GM08714 (cell line): ENCODE data around the gene RPP25L.
A peak's percentile ranks its signal among the peaks of the same experiment; 100 is the strongest.
"Not testable (repeated sequence)": the region's sequence is repeated elsewhere in the genome, so short reads cannot be mapped to it uniquely, and the experiment has no call there.

Experiments
- H3K4me3 ChIP-seq: fragments of 200-500 bp; sonication (Bioruptor generic); 2 replicates; pipeline ENCODE4 v1.5.1; 2014; ENCODE audit warnings: mild to moderate bottlenecking, low read length, inconsistent platforms
- ZNF274 ChIP-seq: IDR thresholded peaks from 2 replicates; pipeline ENCODE4 v1.6.1; 2012; ENCODE audit warnings: mild to moderate bottlenecking, low read depth, low read length

RPP25L gene

DNA sequence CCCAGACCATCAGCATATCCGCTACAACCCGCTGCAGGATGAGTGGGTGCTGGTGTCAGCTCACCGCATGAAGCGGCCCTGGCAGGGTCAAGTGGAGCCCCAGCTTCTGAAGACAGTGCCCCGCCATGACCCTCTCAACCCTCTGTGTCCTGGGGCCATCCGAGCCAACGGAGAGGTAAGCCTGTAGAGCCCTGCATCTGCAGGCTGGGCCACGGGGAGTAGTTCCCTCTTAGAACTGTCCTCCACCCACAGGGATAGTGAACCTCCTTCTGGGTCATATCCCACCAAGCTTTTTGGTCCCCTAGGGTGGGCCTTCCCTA is 35.1 kb upstream of the RPP25L start:
- H3K4me3 ChIP-seq, result peak overlapping the region; percentile 68
- no peak for TF ChIP-seq ZNF274

- no peak for TF ChIP-seq ZNF274
Observed at GRCh38 chr9:34646211-34647083, 34.5 kb upstream of the RPP25L start, which contains the start of gene GALT. Gene GALT (plus strand): TSS chr9:34646675. CDS start chr9:34646705, 30 bp downstream.

DNA sequence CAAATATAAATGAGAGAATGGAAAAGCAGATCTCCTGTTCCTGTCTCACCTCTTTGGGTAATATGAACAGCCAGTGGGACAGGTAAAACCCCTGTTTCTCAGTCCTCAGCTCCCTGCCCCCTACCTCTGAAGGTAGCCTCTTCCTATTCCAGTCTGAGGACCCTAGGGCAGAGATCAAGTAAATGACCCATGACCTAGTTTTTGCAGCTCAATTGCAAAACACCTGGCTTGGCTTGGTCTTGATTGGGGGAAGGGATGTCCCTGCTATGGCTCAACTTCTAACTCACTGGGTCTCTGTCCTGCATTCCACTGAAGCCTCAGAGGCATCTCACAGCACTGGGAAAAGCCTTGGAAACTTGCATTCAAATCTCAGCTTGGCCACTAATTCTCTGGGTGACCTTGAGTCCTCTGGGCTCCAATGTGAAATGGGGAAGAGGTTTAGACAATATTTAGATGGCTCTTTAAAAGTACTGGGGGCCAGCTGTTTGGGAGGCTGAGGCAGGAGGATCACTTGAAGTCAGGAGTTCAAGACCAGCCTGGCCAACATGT is 32.9 kb upstream of the RPP25L start:
- no peak overlapping the region for H3K4me3 ChIP-seq
- no peak for TF ChIP-seq ZNF274

More at GRCh38 chr9:34646211-34647083, 34.5 kb upstream of the RPP25L start, which contains the start of gene GALT:
- peak within 1 kb of the TSS; percentile 68 for H3K4me3 ChIP-seq

DNA sequence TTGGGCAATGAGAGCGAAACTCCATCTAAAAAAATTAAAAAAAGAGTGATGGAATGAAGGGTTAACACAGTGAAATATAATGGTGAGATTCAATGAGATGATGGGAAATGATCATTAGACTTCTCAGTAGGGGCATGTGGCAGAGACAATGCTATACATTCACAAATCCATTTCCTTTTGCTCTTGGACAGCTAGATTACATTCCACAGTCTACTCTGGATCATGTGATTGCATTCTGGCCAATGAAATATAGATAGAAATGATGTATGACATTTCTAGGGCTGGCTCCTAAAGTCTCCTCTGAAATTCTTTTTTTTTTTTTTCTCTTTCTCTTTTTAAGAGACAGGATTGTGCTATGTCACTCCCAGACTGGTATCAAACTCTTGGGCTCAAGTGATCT is 30.8 kb upstream of the RPP25L start:
- H3K4me3 ChIP-seq, result no peak overlapping the region
- TF ChIP-seq ZNF274, result no peak

DNA sequence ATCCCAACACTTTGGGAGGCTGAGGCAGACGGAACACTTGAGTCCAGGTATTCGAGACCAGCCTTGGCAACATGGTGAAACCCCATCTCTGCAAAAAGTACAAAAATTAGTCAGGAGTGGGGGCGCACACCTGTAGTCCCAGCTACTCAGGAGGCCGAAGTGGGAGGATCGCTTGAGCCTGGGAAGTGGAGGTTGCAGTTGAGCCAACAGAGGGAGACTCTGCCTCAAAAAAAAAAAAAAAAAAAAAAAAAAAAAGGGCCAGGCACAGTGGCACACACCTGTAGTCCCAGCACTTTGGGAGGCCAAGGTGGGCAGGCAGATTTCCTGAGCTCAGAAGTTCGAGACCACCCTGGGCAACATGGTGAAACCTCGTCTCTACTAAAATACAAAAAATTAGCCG is 27.4 kb upstream of the RPP25L start:
- not testable (repeated sequence) for H3K4me3 ChIP-seq

DNA sequence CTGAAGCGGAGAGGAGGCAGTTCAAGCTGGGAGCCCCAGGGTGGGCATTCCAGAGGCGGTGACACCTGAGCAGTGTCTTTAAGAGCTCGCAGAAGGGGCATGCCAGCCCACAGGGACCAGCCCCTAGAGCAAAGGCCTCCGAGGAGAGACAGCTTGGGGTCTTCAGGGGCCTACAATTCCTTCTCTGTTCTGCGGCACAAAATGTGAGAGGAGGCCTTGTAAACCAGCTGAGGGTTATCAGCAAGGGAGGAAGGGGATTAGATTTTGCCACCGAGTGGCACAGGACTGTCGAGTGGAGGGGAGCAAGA is 26.2 kb upstream of the RPP25L start:
- no peak for TF ChIP-seq ZNF274
- peak overlapping the region; percentile 66; the same call in 1 of the 2 replicates for H3K4me3 ChIP-seq

GRCh38 chr9:34637356-34638137 is 25.6 kb upstream of the RPP25L start, which contains the start of gene SIGMAR1:
Gene SIGMAR1 (minus strand): TSS chr9:34637787. CDS start chr9:34637697, 90 bp downstream.
- H3K4me3 ChIP-seq, result peak within 1 kb of the TSS; percentile 66; the same call in 1 of the 2 replicates
- no peak for TF ChIP-seq ZNF274

GRCh38 chr9:34636791-34637355 is 25.0 kb upstream of the RPP25L start:
- no peak for TF ChIP-seq ZNF274

GRCh38 chr9:34635556-34635955 is 23.7 kb upstream of the RPP25L start:
- TF ChIP-seq ZNF274, result no peak
- no peak overlapping the region for H3K4me3 ChIP-seq

More at GRCh38 chr9:34636791-34637355, 25.0 kb upstream of the RPP25L start:
- H3K4me3 ChIP-seq, result peak overlapping the region; percentile 66; the same call in 1 of the 2 replicates

- no peak overlapping the region for H3K4me3 ChIP-seq
- no peak for TF ChIP-seq ZNF274
Observed at GRCh38 chr9:34634551-34635248, 22.8 kb upstream of the RPP25L start.

DNA sequence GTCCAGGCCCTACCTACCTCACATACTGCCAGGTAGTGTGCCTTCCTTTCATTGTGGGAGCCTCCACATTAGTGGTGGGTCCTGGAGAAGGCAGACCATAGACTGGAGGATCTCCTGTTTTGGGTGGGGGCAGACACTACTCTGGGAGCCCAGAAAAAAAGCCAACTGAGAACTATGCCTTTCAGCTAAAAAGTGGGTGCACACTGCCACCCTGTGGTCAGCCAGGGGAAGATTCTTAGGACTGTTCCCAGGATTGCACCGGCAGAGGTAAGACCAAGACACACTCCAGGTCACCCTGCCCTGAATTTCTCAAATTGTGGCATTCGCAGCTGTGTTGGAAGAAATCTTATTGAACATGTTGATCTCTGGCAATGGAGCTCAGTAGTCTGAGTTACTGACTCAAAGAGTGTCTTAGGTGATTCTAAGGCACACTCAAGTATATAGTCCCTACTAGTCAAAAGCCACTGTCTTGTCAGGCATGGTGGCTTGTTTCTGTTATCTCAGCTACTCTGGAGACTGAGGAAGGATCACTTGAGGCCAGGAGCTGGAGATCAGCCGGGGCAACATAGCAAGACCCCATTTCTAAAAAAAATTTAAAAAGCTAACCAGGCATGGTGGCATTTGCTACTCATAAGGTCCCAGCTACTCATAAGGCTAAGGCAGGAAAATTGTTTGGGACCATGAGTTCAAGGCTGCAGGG is 22.1 kb upstream of the RPP25L start:
- no peak for TF ChIP-seq ZNF274
- H3K4me3 ChIP-seq, result no peak overlapping the region

DNA sequence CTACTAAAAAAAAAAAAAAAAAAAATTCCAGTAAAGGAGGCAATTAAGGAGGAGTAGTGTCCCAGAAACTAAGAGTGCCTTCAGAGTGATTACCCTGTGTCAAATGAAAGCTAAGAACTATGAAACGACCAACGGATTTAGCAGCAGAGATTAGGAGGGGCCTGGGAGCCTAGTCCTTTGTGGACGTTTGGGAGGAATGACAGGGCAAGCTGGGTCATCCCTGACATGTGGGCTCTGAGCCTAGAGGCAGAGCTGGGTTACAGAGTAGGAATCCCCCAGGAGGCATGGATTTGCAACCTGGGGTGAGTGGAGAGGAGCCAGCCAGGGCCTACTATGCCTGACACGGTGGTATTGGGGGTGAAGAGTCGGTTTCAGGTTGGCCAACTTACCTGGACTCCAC is 21.3 kb upstream of the RPP25L start:
- no peak for TF ChIP-seq ZNF274
- H3K4me3 ChIP-seq, result no peak overlapping the region

DNA sequence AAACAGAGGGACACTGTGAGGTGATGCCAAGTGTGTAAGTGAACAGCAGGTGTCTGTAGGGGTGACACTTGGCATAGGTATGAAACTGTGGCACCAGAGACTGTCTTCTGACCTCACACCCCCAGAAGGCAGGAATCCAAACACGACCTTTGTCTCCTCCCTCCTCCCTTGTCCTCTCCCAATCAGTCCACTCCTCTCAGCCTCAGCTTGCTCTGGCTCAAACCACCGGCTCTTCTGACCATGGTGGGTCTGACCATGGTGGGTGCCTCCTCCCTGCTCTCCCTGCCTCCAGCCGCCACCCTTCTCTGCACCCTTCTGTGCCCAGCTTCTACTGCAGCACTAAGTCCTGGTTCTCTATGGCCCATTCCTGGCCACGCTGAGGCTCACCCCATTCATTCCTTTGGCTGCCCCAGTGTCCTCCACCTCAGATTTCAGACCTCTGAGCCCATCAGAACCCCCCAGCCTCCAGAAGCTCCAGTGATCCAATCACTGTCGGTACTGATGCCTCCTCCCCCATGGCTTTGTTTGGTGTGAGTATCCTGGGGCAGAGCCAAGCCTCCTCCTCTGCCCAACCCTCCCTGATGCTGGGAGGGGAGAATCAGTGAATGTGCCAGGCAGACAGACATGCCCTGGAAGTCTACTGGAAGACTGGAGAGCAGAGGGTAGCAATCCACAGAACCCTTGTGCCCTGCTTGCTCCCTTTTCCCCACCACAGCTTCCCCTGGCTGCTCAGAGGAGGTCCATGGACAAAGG is 18.7 kb upstream of the RPP25L start:
- no peak for TF ChIP-seq ZNF274
- no peak overlapping the region for H3K4me3 ChIP-seq

- TF ChIP-seq ZNF274, result no peak
Observed at GRCh38 chr9:34629491-34629808, 17.6 kb upstream of the RPP25L start.

More at GRCh38 chr9:34629491-34629808, 17.6 kb upstream of the RPP25L start:
- H3K4me3 ChIP-seq, result no peak overlapping the region
